Caco-2 (cell line): Measurements from ENCODE around the gene DAB2IP. TPM values are rescaled to one million over a fixed set of nuclear protein-coding genes. Genes with fewer than 3 reads are reported as not detected.

Source experiments
- BruUV-seq: library from RNA; stranded (reverse); fragments of 400-500 nt; replicated peaks from 2 replicates; lab custom pipeline; 2021; lab: Mats Ljungman, UMichigan
- CTCF ChIA-PET: fragments of 300-600 bp; sonication (Branson Sonifier 250); formaldehyde crosslinking; loops from one replicate; lab custom pipeline; 2022; ENCODE audit warnings: antibody characterized with exemption; lab: Charles Lee
- POLR2A ChIA-PET: fragments of 300-600 bp; sonication (Branson Sonifier 250); formaldehyde crosslinking; loops from one replicate; lab custom pipeline; 2022; ENCODE audit warnings: antibody characterized with exemption; lab: Charles Lee
- DNase-seq, 2 experiments: peaks; one replicate each; pipeline versions ENCODE4 v3.0.0 to v3.0.0-alpha.2; 2020 to 2022
- H3K27me3 ChIP-seq: replicated peaks from 2 replicates; pipeline ENCODE4 v1.6.0; 2011; ENCODE audit warnings: low read length; ENCODE audit not compliant: control insufficient read depth, insufficient read depth
- H3K36me3 ChIP-seq: 2 replicates; pipeline ENCODE4 v1.5.1; 2011; ENCODE audit warnings: low read length; ENCODE audit not compliant: control insufficient read depth, insufficient read depth
- H3K4me1 ChIP-seq: fragments of 250-450 bp; sonication (Bioruptor Pico); 2 replicates; pipeline ENCODE4 v1.5.1; 2020; ENCODE audit warnings: mild to moderate bottlenecking
- H3K4me3 ChIP-seq: 2 replicates; pipeline ENCODE4 v1.5.1; 2011; ENCODE audit warnings: low read depth, mild to moderate bottlenecking, control low read depth, low read length
- H3K9me3 ChIP-seq: fragments of 250-450 bp; sonication (Bioruptor Pico); 2 replicates; pipeline ENCODE4 v1.5.1; 2020; ENCODE audit warnings: mild to moderate bottlenecking, moderate library complexity
- H3K27ac Mint-ChIP-seq: one replicate; pipeline ENCODE4 v1.8.0; 2022; ENCODE audit warnings: mixed read lengths; ENCODE audit not compliant: unreplicated experiment
- H3K27me3 Mint-ChIP-seq: one replicate; pipeline ENCODE4 v1.8.0; 2022; ENCODE audit warnings: mixed read lengths; ENCODE audit not compliant: insufficient read depth, unreplicated experiment
- H3K36me3 Mint-ChIP-seq: one replicate; pipeline ENCODE4 v1.8.0; 2022; ENCODE audit warnings: mild to moderate bottlenecking, mixed read lengths; ENCODE audit not compliant: insufficient read depth, unreplicated experiment
- H3K4me1 Mint-ChIP-seq: one replicate; pipeline ENCODE4 v1.8.0; 2022; ENCODE audit warnings: low read depth, mixed read lengths; ENCODE audit not compliant: unreplicated experiment
- H3K4me3 Mint-ChIP-seq: one replicate; pipeline ENCODE4 v1.8.0; 2022; ENCODE audit warnings: mild to moderate bottlenecking, moderate library complexity, mixed read lengths; ENCODE audit not compliant: unreplicated experiment
- H3K9me3 Mint-ChIP-seq: one replicate; pipeline ENCODE4 v1.8.0; 2022; ENCODE audit warnings: mixed read lengths; ENCODE audit not compliant: unreplicated experiment
- intact Hi-C: fragments of 100-400 bp; cut with micrococcal nuclease; formaldehyde crosslinking; loops from one replicate; pipeline ENCODE4 v1.10.0; 2022; ENCODE audit not compliant: unreplicated experiment
- total RNA-seq: library from RNA; stranded (reverse); gene quantifications from 2 replicates; pipeline ENCODE4 v1.2.3, GENCODE V29; 2022
- TF ChIP-seq, protein P1 (sequence below), 2 experiments: fragments of 200-600 bp in 1 of 2; IDR thresholded peaks; 1 replicate in 1 of 2; 2 replicates in 1 of 2; pipeline versions ENCODE4 v1.5.1 to v1.8.0; 2011 to 2022; ENCODE audit warnings: antibody characterized with exemption in 1 of 2, control low read depth in 1 of 2, inconsistent platforms in 1 of 2, low read depth in 1 of 2, low read length in 1 of 2, mild to moderate bottlenecking in 1 of 2, moderate library complexity in 1 of 2; ENCODE audit not compliant: insufficient read depth in 1 of 2, severe bottlenecking in 1 of 2, unreplicated experiment in 1 of 2

The DAB2IP gene
- total RNA-seq, 1 experiment from 2014 or later: 26.0 TPM

DNA sequence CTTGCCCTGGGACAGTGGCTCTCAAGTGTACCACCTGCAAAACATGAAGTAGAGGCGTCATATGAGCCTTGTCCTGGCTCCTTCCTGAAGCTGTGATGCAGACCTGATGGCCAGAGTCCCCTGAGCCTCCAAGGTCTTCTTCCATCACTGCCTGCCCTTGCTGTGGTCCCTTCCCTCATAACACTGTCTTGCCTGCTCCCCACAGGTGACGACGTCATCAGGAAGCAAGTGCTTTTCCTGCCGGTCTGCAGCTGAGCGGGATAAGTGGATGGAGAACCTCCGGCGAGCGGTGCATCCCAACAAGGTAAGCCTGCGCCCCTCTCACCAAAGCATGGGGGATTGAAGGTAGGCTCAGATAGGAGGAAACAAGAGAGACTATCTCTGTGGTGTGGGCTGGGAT lies 107.3 kb downstream of the DAB2IP start:
- TF ChIP-seq, protein P1, sequence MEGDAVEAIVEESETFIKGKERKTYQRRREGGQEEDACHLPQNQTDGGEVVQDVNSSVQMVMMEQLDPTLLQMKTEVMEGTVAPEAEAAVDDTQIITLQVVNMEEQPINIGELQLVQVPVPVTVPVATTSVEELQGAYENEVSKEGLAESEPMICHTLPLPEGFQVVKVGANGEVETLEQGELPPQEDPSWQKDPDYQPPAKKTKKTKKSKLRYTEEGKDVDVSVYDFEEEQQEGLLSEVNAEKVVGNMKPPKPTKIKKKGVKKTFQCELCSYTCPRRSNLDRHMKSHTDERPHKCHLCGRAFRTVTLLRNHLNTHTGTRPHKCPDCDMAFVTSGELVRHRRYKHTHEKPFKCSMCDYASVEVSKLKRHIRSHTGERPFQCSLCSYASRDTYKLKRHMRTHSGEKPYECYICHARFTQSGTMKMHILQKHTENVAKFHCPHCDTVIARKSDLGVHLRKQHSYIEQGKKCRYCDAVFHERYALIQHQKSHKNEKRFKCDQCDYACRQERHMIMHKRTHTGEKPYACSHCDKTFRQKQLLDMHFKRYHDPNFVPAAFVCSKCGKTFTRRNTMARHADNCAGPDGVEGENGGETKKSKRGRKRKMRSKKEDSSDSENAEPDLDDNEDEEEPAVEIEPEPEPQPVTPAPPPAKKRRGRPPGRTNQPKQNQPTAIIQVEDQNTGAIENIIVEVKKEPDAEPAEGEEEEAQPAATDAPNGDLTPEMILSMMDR (IDR thresholded peaks at IDR 0.05; ENCODE audit: insufficient read depth in 1 of 2, low read depth in 1 of 2, low read length in 1 of 2, severe bottlenecking in 1 of 2, unreplicated experiment in 1 of 2): no peak
- CTCF ChIA-PET: no interaction called here
- no peak overlapping the region for H3K4me3 ChIP-seq

DNA sequence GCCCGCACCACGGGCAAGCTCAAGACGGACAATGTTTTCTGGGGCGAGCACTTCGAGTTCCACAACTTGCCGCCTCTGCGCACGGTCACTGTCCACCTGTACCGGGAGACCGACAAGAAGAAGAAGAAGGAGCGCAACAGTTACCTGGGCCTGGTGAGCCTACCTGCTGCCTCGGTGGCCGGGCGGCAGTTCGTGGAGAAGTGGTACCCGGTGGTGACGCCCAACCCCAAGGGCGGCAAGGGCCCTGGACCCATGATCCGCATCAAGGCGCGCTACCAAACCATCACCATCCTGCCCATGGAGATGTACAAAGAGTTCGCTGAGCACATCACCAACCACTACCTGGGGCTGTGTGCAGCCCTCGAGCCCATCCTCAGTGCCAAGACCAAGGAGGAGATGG lies 108.6 kb downstream of the DAB2IP start:
- H3K27ac Mint-ChIP-seq: no peak overlapping the region
- no peaks in the 10 kb centered on the region; the same call in 1 of the 2 replicates for H3K4me1 ChIP-seq
- no peaks in the 10 kb centered on the region for H3K9me3 ChIP-seq
- TF ChIP-seq, protein P1 (IDR thresholded peaks at IDR 0.05; ENCODE audit: insufficient read depth in 1 of 2, low read depth in 1 of 2, low read length in 1 of 2, severe bottlenecking in 1 of 2, unreplicated experiment in 1 of 2): no peak
- no peaks in the 10 kb centered on the region for H3K36me3 ChIP-seq
- H3K4me3 Mint-ChIP-seq: no peak overlapping the region
- H3K36me3 Mint-ChIP-seq: no peaks in the 10 kb centered on the region
- H3K27me3 ChIP-seq: no peaks in the 10 kb centered on the region
- peaks cover 6% of the 10 kb centered on the region for H3K4me1 Mint-ChIP-seq
- CTCF ChIA-PET: no interaction called here
- intact Hi-C loops: no loop called here
- no peaks in the 10 kb centered on the region for H3K27me3 Mint-ChIP-seq
- no peak for DNase-seq
- BruUV-seq: no TSS peak
- H3K4me3 ChIP-seq: no peak overlapping the region
- H3K9me3 Mint-ChIP-seq: no peaks in the 10 kb centered on the region
- POLR2A ChIA-PET: no interaction called here

More for the DNA sequence above, 107.3 kb downstream of the DAB2IP start:
- Histone ChIP-seq H3K36me3 (no peaks in the 10 kb centered on the region), H3K4me1 (no peaks in the 10 kb centered on the region), H3K27me3 (no peaks in the 10 kb centered on the region), H3K9me3 (no peaks in the 10 kb centered on the region)
- no peaks in the 10 kb centered on the region for H3K4me1 Mint-ChIP-seq
- no peaks in the 10 kb centered on the region for H3K36me3 Mint-ChIP-seq
- intact Hi-C loops: no loop called here
- no peak overlapping the region for H3K27ac Mint-ChIP-seq
- no peaks in the 10 kb centered on the region for H3K9me3 Mint-ChIP-seq
- H3K27me3 Mint-ChIP-seq: no peaks in the 10 kb centered on the region
- H3K4me3 Mint-ChIP-seq: no peak overlapping the region
- no TSS peak for BruUV-seq
- POLR2A ChIA-PET: no interaction called here
- no peak for DNase-seq

DNA sequence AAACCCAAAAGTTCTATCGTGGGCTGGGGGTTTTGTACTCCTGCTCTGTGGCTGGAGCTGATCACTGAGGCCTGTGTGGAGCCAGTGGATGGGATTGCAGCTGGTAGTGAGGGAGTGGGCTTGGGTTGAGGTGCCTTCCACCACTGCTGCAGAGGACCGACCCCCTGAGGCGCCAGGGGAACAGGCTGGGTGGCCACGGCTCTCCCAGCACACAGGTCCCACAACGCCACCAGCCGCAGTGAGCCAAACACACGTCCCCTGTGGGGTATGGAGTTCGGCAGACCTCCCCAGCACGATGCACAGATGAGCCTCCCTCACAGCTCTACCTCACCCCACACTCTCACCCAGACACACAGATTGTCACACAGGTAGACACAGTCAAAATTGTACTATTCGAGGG lies 109.1 kb downstream of the DAB2IP start:
- Histone ChIP-seq H3K36me3 (no peaks in the 10 kb centered on the region), H3K9me3 (no peaks in the 10 kb centered on the region), H3K27me3 (no peaks in the 10 kb centered on the region), H3K4me3 (no peak overlapping the region), H3K4me1 (no peaks in the 10 kb centered on the region; the same call in 1 of the 2 replicates)
- DNase-seq: no peak
- H3K4me1 Mint-ChIP-seq: peaks cover 6% of the 10 kb centered on the region
- H3K27ac Mint-ChIP-seq: no peak overlapping the region
- no peak overlapping the region for H3K4me3 Mint-ChIP-seq
- TF ChIP-seq, protein P1 (IDR thresholded peaks at IDR 0.05; ENCODE audit: insufficient read depth in 1 of 2, low read depth in 1 of 2, low read length in 1 of 2, severe bottlenecking in 1 of 2, unreplicated experiment in 1 of 2): no peak
- H3K27me3 Mint-ChIP-seq: no peaks in the 10 kb centered on the region
- H3K9me3 Mint-ChIP-seq: no peaks in the 10 kb centered on the region
- ChIA-PET POLR2A (no interaction called here), CTCF (no interaction called here)
- H3K36me3 Mint-ChIP-seq: no peaks in the 10 kb centered on the region
- intact Hi-C loops: no loop called here
- BruUV-seq: no TSS peak
